NCI-H1436 (cell line): ENCODE data around the gene UBE2U.
A peak's percentile ranks its signal among the peaks of the same experiment; 100 is the strongest.
"Not testable (repeated sequence)": the region's sequence is repeated elsewhere in the genome, so short reads cannot be mapped to it uniquely, and the experiment has no call there.

ENCODE experiments used
- DNase-seq: peaks from one replicate; lab custom pipeline; 2025; lab: John Stamatoyannopoulos, UW

UBE2U gene

DNA sequence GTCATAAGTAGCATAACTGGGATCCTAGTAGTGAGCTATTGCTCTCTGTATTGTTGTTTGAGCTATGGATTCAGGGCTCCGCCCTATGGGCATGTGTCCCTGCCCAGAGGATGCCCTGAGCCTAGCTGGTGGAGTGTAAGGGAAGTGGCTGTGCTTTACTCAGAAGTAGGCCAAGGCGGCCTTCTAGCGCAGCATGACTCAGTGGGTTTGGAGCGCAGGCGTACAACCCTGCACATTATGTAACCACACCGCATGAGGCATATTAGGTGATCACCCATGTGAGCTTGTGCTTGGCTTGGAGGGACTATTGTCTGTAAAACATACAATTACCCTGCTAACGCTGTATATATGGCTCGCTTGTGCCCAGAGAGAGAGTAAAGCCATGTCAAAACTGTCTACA is 11.1 kb upstream of the UBE2U start:
- no peak for DNase-seq

DNA sequence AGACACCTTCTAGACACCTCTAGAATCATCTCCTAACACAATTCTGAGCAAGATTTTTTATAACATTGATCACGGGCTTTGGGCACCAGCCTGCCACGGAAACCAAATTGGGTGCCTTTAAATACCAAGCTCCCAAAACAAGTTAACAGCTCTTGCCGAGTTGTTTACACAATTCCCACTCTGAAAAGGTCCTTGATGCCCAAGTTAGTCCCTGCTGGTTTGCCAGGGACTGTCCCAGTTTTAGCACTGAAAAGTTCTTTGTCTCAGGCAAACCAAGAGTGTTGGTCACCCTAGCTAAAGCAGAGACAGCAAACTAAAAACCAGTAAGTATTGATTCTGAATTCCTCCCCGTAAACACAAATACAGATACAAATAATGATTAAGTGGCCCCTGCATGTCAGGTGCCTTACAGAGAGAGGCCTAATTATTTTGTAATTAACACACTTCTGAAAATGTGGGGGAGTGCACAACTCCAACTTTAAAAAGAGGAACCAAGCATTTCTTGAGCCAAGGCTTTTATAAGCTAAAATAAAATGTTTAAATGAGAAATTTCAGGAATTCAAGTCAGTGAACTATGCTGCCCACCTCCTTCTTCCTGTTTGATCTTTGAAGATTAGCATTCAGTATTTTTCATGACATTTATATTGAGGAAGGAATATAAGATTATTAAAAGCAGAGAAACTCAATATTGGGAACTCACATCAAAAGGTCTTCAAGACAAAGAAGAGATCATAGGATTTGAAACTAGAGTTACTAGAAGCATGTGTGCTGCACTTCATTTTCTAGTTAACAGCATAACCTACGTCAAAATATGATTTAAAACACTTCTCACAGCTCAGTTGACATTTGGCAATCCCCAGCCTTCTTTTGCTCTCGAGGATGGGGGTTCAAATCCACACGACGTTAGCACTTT is 9.0 kb upstream of the UBE2U start:
- DNase-seq: no peak

DNA sequence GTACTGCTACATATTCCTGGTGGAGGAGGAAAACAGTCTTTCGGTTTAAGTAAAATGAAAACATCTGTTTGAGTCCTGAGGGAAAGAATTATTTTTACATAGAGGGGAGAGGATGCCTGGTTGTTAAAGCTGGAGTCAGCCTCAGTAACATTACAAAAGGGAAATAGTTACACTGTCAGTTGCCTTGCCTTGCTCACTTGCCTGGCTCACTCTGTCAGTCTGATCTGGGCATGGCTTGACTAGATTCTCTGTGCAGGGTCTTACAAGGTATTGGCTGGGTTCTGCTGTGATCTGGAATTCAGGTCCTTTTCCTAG is 8.4 kb upstream of the UBE2U start:
- no peak for DNase-seq

DNA sequence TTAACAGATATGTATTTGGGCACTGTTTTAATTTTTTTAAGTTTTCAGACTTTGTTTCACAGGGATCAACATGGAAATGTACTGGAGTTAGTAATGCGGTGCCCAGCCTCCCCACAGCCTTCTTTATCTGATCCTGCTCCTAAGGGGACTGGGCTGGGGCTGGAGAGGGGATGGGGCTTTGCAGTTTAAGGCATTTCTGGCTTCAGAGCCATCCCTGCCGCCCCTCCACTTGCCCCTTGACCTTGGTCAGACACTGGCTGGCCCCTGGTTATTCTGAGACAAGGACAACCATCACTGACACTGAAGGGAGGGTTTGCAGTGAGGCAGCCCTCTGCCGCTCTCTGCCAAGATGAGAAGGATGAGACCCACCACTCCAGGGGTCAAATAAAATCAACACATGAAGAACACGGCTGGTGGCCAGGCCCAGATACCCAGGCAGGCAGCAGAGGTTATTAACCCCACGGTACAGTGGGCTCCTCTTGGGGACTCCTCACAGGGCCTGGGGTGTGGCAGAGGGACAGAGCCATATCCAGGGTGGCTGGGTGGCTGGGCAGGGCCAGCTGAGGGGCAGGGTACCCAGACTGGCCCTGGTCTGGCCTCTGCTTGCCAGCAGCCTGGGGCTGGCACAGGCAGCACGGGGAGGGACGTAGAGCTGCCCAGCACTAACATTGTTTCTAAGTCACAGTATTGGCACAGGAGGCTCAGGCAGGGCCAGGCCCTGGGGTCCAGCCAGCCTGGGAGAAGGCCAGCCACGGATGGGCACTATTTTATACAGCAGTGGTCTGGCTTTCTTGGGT is 7.2 kb upstream of the UBE2U start:
- no peak for DNase-seq

- no peak for DNase-seq
These were observed 6.3 kb upstream of the UBE2U start for GRCh38 chr1:64197076-64197475.

DNA sequence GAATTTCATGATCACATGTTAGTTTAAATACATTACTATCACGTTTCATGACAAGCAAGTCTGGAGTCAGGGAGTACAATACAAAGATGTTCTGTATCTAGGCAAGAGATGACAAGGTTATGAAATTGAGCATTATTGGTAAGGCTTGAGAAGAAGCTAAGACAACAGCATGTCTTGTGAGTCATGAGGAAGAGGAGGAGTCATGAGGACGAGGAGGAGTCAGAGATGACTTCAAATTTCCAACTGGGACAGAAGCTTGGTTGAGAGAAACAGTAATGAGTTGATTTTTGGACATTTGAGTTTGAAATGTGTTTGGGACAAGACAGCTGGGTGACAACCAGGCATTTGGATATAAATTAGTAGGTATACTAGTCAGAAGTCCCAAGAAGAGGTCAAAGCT is 4.3 kb upstream of the UBE2U start:
- DNase-seq: no peak

DNA sequence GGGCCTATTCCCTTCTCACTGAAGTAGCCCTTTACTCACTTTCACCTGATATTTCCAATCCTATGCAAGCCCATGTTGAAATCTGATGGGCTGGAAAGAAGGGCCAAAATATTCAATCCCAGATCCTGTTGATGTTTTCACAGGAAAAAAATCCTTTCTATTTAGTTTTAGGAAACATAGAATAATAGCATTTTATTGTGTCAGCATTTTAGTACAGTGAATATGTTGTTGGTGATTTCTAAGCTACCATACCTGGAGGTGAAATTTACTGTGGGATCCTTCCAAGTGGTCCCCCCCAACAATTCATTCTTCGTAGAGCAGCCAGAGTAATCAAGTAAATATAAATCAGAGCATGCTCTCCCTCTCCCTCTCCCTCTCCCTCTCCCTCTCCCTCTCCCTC is 3.4 kb upstream of the UBE2U start:
- no peak for DNase-seq

GRCh38 chr1:64209221-64209620 is 5.8 kb downstream of the UBE2U start:
- no peak for DNase-seq

DNA sequence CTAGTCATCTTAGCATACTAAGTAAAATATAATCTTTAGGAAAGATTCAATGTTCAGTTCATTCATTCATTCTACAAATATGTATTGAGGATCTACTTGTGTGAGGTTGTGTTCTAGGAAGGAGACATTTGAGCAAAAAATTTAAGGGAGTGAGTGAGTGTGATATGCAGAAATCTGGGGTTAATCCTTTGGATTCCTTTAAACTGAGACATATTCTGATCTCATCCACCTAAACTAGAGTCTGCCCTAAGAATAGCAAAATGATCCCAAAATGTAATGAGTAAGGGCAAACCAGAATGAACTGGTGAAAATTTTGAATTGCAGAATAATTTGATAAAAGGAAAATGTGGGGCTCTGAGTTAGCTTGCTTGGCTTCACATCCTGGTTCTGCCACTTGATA is 8.6 kb downstream of the UBE2U start:
- no peak for DNase-seq

- DNase-seq: no peak
These were observed 12.2 kb downstream of the UBE2U start for GRCh38 chr1:64215576-64215975.

GRCh38 chr1:64220241-64220640 is 16.8 kb downstream of the UBE2U start:
- DNase-seq: no peak

- DNase-seq: no peak
These were observed 20.1 kb downstream of the UBE2U start for GRCh38 chr1:64223329-64224151.

DNA sequence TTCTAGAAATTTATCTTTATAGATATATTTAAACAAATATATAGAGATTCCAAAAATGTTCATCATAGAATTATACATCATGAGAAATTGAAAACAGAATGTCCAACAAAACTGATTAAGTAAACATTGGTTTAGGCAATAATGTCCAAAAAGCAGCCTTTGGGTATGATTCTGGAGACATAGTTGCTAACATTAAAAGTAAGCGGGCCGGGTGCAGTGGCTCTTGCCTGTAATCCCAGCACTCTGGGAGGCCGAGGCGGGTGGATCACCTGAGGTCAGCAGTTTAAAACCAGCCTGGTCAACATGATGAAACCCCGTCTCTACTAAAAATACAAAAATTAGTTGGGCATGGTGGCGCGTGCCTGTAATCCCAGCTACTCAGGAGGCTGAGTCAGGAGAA is 20.8 kb downstream of the UBE2U start:
- not testable (repeated sequence) for DNase-seq

DNA sequence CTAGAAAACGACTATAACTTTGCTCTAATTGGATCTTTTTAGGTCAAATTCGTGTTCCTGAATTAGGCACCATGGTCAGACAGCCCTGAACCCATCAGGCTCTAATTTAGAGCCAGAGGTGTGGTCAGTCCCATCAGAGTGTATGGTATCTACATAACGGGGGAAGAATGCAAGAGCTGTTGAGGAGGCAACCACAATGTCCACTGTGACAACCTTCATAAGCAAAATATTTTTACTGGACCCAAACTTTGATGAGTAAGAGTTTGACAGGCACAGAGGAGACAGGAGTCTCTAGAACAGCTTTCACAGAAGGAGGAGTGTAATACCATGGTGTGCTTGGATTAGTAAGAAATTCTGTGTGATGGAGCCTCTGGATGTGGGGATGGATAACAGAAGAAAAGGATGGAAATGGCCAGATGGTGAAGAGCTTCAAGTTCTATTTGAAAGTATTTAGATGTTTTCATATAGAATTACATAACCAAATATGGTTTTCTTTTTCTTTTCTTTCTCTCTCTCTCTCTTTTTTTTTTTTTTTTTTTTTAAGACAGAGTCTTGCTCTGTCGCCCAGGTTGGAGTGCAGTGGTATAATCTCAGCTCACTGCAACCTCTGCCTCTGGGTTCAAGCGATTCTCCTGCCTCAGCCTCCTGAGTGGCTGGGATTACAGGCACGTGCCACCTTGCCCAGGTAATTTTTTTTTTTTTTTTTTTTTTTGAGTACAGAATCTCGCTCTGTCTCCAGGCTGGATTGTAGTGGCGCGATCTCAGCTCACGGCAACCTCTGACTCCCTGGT is 24.9 kb downstream of the UBE2U start:
- DNase-seq: no peak

DNA sequence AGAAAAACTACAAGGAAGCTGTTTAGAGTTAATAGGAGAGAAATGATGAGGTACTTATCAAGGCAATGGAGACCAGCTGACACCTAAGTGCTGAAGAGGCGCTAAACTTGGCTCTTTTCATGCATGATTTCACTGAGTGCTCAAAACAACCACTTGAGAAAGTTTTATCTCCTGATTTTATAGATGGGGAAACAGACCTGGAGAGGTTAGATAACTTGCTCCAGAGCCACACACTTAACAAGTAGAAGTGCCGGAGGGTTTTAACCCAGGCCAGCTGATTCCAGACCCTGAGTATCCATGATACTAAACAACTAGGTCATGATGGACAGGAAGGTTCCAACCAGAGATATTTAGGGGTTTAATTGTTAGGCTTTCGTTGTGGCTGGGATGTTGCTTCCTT is 25.9 kb downstream of the UBE2U start:
- DNase-seq: no peak

DNA sequence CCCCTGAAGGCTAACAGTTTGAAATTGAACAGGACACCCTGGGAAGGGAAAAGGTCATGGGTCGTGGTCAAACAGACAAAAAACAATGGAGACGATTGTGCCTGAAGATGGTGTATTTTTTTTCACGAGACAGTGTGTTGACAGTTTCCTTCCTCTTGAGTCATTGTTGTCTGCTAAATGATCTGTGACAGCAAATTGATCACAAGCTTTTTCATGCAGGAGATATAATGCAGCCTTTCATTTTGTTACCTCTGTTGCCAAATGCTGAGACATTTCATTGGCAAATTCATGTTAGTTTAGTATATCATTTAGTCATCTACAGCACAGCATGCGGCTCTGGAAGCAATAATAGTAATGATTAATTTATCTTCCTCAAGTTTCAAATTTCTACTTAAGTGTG is 27.7 kb downstream of the UBE2U start:
- DNase-seq: no peak

DNA sequence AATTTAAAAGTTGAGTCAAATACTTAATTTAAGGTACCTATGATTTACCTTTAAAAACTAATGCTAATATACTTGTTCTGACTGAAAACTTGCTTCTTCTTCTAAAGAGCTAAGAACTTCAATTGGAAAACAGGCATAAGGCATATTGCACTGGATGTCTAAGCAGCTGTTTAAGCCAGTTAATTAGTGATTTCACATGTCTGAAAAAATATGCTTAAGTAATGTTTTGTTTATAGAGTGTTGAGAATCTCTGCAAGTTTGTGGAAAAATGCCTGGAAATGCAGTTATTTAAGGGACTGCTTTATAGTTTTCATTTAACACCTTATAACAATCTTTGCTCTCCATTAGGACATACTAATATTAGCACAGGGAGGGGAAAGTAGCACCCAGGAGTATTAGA is 28.2 kb downstream of the UBE2U start:
- no peak for DNase-seq

DNA sequence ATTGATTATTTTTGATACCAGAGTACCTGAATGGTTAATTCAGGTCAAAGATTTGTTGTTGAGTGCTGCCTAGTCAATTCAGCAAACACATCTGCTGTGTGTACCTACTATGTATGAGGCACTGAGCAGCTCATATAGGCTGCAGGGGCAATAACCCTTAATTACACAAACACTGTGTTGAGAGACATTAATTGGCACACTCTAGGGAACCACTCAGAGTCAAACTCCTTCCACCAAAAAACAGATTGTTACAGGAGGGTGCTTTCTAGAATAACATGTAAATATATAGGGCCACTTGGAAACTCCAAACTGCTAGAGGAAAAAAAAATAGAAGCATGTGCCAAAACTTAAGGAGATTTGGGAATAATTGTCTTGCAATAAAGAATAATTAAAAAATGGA is 31.3 kb downstream of the UBE2U start:
- peak; percentile 56 for DNase-seq

- DNase-seq: no peak
These were observed 31.8 kb downstream of the UBE2U start for GRCh38 chr1:64235181-64235580.

- DNase-seq: no peak
These were observed 32.5 kb downstream of the UBE2U start for GRCh38 chr1:64235910-64236309.

GRCh38 chr1:64236541-64236954 is 33.1 kb downstream of the UBE2U start:
- DNase-seq: no peak

DNA sequence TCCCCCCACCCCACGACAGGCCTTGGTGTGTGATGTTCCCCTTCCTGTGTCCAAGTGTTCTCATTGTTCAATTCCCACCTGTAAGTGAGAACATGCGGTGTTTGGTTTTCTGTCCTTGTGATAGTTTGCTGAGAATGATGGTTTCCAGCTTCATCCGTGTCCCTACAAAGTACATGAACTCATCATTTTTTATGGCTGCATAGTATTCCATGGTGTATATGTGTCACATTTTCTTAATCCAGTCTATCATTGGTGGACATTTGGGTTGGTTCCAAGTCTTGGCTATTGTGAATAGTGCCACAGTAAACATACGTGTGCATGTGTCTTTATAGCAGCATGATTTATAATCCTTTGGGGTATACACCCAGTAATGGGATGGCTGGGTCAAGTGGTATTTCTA is 36.1 kb downstream of the UBE2U start:
- DNase-seq: not testable (repeated sequence)
